Measurements from ENCODE around the gene BORCS6.

Gene BORCS6

DNA sequence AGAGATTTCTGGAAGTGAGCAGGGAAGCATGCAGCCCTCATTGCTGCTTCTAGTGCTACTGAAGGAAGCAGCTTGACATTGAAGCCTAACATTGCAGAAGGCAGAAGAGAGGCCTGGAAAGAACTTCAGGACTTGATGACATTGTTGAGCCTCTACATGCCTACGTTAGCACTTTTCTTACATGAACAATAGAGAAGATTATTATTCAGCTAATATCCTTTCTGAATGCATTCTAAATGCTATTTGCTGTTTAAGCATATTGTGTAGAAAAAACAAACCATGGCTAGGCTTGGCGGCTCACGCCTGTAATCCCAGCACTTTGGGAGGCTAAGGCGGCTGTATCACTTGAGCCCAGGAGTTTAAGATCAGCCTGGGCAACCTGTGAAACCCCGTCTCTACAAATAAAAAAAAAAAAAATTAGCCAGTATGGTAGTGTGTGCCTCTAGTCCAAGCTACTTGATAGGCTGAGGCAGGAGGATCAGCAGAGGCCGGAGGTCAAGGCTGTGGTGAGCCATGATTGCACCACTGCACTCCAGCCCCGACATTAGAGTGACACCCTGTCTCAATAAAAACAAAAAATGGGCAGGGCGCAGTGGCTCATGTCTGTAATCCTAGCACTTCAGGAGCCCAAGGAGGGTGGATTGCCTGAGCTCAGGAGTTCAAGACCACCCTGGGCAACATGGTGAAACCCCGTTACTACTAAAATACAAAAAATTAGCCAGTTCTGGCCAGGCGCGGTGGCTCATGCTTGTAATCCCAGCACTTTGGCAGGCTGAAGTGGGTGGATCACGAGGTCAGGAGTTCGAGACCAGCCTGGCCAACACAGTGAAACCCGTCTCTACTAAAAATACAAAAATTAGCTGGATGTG is 22.6 kb upstream of the BORCS6 start:
- no peak for DNase-seq (ENCODE audit: low read depth in 2 of 3, low spot score in 2 of 3)

DNA sequence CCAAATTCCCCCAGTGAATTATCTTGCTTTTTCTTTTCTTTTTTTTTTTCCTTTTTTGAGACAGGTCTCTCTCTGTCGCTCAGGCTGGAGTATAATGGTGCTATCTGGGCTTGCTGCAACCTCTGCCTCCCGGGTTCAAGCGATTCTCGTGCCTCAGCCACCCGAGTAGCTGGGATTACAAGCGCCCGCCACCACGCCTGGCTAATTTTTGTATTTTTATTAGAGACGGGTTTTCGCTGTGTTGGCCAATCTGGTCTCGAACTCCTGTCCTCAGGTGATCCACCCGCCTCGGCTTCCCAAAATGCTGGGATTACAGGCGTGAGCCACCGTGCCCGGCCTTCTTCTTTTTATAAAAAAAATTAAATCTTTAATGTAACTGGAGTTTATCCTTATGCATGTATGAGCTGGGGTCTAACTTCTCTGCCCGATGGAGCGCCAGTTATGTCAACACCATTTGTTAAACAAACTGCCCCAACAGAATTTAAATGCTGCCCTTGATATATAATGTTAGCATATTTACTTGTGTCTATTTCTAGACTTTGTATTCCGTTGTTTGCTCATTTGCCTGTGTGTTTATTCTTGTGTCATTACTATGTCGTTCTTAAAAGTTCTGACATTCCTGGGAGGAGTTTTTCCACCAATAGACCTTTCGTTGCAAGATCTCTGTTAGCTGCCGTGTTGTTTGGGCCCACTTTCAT is 20.9 kb upstream of the BORCS6 start:
- no peak for DNase-seq (ENCODE audit: low read depth in 2 of 3, low spot score in 2 of 3)

DNA sequence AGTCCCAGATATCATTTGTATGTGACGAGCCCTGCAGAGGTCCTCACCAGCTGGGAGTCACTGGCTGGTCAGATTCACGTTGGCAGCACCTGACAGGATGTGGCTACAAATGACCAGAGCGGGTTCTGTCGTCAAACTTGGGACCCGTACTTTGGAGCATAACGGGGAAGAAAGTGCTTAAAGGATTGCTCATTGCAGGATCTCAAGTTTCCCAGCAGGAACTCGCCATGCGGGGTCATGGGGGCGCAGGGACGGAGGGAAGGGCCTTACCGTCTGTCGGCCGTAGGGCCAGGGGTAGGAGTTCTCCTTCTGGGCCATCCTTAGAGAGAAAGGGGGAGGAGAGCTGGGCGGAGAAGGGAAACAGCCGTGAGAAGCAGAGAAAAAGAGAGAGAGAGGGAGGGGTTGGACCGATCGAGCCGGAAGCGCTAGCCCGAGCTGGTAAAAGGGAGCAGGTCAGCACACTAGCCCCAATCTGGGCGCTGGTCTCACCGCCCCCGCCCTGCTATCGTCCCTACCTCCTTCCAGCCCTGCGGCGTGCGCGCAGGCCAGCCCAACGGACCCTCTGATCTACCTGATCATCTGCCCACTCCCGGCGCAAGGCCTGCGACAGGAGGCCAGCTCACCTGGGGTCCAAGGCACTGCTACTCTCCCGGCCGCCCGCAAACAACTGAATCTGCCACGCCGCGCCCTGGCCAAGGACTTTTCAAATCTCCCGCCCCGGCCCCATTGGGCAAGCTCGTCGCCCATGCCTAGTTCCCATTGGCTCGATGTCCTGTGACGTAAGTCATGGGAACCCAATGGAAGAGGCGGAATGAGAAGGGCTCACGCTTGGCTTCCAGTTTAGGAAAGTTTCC is 20.2 kb upstream of the BORCS6 start, which contains the start of gene AURKB:
AURKB (minus strand) TSS at position 669 of the 854 bp plus-strand sequence; CDS start at position 318, 351 bp downstream.
- peak; percentile 76 to 83 (median 78) for DNase-seq (ENCODE audit: low read depth in 2 of 3, low spot score in 2 of 3)

DNA sequence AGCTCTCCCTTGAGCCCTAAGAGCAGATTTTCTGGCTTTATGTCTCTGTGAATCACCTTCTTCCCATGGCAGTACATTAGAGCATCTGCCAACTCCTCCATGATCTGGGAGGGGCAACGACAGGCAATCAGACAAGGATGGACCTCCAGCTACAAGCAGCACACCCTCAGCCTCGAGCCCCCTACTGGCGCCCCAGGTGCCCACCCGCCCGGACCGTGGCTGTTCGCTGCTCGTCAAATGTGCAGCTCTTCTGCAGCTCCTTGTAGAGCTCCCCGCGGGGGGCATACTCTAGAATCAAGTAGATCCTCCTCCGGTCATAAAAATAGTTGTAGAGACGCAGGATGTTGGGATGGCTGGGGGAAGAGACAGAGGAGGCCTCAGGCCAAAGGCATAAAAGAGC is 16.6 kb upstream of the BORCS6 start:
- DNase-seq (ENCODE audit: low read depth in 2 of 3, low spot score in 2 of 3) = no peak

DNA sequence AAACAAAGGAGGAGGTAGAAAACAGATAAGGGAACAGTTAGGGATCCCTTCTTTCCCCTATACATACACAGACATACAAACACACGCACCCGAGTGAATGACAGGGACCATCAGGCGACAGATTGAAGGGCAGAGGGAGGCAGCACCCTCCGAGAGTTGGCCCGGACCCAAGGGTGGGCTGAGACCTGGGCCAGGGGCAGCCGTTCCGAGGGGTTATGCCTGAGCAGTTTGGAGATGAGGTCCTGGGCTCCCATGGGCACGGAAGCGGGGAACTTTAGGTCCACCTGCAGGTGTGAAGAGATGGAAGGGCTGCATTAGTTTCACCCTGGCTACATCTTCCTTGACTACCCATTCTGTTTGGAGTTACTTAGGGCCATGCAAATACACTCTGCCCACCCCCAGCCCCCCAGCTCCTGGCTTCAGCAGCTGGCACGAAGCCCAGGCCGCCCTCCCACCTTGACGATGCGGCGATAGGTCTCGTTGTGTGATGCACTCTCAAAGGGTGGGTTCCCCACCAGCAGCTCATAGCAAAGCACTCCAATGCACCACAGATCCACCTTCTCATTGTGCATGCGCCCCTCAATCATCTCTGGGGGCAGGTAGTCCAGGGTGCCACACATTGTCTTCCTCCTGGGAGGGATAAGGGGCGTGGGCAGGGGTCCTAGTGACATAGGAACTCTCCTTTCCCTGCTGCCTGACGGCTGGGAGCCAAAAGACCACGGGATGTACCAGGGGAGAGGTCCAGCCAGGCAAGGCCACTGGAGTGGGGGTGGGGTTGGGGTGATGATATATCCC is 15.0 kb upstream of the BORCS6 start:
- no peak for DNase-seq (ENCODE audit: low read depth in 2 of 3, low spot score in 2 of 3)

DNA sequence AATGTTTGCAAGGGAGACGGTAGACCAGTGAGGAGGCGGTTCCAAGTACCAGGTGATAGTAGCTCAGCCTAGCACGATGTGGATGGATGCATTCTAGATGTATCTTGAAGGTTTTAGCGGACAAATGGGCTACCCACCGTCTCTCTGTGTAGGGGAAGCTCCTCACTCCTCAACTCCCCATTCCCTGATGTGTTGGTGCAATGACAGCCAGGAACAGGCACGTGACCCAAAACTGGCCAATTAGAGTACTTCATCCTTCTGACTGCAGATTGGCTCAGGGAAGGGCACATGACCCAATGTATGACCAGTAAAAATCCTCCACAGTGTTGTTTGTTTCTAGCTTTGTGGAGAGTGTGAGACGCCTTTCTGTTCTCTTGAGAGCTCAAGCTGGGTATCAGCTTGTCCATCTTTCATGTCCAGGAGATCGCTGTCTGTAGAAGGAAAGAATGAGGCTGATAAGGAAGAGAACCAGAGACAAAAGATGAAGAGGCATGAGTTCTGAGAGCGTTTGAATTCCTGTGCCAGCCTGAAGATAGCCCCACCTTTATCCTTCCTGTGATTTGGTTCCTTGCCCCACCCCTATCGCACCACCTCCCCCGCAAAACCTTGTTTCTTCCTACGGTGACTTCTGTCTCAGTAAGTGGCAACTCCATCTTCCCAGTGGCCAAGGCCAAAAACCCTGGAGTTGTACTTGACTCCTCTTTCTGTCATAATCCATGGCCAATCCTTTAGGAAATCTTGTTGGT is 2.3 kb upstream of the BORCS6 start:
- DNase-seq (ENCODE audit: low read depth in 2 of 3, low spot score in 2 of 3) = peak in 1 of 3 experiments; percentile 22

DNA sequence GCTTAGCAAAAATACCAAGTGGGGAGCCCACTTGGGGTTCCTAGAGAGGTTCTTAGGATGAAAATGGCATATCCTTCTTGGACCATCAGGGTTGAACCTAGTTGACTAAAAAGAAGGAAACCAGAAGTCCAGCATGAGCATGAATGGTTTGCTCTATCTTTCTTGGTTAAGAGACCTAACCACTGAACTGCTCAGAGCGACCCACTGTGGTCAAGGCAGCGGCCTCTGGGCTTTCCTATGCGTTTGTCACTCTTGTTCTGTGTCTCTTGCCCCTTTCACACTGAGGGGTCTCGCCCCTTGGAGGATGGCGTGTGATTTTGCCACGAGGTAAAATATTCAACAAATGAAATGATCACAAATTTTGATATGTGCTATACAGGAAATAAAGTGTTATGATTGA is 526 bp upstream of the BORCS6 start:
- DNase-seq (ENCODE audit: low read depth in 2 of 3, low spot score in 2 of 3) = no peak

DNA sequence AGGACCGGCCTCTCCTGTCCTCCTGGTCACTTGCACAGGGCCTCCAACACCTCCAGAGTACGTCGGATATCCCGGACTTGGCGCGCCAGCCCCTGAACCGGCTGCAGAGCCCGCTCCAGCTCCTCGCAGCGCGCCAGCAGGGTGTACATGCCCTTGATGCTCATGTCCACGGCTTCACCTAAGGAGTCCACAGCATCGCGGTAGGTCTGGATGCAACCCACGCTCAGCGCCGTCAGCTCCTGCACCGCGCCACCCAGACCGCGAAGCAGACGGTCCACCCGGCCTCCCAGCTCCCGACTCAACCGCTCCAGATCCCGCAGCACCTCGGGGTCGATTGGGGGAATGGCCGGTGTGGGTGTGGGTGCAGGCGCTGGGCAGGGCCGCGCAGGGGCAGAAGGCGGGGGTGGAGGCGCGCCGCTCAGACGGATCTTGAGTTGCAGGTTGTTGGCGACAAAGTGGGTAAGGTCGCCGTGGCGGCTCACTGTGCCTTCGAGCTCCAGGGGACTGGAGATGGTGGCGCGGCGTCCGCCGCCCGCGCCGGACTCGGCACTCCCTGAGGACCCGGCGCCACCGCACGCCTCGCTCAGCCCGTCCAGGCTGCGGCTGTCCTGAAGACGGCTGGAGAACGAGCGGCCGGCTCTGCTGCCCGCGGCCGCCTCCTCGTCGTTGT is 804 bp downstream of the BORCS6 start:
- no peak for DNase-seq (ENCODE audit: low read depth in 2 of 3, low spot score in 2 of 3)

DNA sequence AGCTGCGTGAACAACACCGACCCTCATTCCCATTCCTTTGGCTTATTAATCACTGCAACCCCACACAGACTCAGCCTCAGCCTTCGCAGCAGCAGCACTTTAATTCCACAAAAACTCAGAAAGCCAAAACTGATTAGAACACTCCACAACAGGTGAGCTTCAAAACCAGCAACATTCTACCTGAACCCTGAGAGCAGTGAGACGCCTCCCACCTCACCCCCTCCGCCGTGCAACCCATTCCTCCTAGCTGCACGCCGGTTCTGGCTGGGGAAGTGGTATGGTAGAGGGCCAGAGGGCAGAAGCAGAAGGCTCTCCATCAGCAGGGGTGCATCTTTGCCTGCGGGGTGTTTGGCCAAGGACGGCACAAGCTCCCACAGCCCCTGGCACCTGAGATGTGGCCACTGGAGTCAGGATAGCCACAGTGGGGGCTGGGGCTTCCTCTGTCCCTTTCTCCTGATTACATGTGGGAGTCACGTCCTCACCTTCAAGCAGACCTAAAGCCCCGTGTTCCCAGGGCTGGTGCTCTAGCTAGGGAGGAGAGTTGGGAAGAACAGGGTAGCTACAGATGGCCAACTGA is 1.6 kb downstream of the BORCS6 start:
- DNase-seq (ENCODE audit: low read depth in 2 of 3, low spot score in 2 of 3) = no peak

DNA sequence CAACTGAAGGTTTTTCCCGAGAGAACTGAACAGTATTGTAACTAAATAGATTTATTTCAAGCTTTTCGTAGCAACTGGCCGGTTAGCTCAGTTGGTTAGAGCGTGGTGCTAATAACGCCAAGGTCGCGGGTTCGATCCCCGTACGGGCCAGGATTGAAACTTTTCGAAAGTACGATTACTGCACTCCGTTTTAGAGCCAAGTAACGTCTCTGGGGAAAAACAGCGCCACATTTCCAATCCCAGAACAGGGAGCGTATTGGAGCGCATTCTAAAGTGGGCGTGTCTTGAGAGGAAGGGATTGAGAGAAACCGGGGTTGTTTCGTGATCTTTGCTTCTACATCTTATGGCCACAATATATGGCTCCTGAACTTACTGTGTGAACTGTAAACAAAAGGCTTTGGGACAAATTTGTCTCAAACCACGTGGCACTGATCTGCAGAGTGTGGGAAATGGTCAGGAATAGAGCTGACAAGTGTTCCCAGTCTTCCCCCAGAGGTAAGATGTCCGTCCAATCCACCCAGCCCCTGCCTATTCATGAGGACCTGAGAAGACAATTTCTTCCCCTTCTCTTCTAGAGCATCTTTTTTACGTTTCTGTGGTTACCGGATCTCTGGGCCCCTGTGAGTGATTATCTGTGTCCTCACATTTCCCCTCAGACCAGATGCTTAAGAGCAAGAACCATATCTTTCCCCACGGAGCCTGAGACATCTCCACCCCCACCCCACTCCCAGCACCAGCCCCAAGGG is 2.3 kb downstream of the BORCS6 start:
- peak; percentile 79 to 97 (median 96) for DNase-seq (ENCODE audit: low read depth in 2 of 3, low spot score in 2 of 3)

DNA sequence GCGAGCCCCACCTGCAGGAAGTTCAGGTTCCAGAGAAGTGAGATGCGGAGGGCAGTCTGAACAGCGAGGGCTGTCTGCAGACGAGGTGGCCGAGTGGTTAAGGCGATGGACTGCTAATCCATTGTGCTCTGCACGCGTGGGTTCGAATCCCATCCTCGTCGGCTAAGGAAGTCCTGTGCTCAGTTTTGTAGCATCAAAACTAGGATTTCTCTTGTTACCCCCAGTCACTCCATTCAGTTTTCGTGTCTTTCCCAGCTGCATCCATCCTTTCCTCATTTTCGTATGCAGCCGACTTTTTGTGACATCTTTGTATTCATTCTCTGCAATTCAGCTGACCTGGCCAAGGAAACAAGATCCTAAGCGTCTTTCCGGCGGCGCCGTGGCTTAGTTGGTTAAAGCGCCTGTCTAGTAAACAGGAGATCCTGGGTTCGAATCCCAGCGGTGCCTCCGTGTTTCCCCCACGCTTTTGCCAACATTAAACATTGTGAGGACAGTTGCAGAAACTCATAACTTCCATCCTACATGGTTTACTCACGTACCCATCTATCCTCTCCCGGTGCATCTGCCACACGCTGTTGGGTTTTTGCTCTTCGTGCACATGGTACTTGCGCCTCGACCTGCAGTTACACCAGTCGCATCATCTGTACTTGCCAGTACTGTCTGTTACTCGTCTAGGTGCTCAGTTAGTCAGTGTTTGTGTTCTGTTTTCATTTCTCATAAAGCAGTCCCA is 3.0 kb downstream of the BORCS6 start:
- peak; percentile 90 to 100 (median 100) for DNase-seq (ENCODE audit: low read depth in 2 of 3, low spot score in 2 of 3)

DNA sequence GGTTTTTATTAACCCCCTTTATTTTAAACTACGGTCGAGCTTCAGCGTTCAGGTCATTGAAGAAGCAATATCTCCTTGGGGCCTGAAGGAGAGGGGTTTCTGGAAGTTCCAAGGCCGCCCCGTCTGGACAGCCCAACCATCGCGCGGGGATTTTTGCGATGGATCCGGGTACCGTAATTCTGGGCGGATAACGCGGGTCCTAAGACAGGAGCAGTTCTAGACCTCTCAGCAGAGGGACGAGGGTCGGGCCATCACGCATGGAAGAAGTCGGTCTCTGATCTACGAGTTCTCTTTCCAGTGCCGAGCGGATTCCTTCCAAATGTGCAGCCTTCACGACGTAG is 3.6 kb downstream of the BORCS6 start:
- DNase-seq (ENCODE audit: low read depth in 2 of 3, low spot score in 2 of 3) = no peak

DNA sequence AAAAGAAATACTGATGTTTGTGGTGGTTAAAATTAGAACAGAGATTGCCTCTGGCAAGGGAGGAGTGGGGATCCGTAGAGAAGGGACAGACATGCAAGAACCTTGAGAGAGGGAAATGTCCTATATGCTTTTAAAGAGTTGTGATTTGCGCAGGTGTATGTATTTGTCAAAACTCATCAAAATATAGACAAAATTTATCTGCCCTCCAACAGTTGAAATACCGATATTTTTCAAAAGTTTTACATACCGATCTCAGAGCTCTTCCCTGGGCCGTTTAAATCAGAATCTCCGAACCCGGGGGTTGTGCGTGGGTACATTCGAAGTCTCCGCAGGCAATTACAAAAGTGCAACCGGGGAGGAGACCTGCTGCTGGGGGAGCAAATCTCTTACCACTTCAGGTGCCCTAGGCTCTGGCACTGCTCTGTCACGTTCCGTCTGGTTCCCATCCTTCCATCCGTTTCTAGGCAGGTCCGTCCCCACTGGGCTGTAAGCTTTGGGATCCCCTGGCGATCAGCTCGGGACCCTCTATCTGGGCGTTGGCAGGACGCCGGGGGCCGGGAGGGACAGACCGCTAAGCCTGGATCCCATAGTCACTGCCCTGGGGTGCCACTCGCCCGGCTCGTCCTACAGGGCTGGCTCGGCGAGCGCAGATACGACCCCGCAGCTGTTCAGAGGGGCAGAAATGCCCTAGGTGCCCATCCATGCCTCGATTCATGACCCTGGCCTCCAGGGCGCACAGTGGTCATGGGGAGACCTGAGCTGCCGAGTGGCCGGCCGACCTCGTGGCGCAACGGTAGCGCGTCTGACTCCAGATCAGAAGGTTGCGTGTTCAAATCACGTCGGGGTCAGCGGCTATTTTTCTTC is 4.2 kb downstream of the BORCS6 start:
- DNase-seq (ENCODE audit: low read depth in 2 of 3, low spot score in 2 of 3) = peak; percentile 86 to 100 (median 100)

DNA sequence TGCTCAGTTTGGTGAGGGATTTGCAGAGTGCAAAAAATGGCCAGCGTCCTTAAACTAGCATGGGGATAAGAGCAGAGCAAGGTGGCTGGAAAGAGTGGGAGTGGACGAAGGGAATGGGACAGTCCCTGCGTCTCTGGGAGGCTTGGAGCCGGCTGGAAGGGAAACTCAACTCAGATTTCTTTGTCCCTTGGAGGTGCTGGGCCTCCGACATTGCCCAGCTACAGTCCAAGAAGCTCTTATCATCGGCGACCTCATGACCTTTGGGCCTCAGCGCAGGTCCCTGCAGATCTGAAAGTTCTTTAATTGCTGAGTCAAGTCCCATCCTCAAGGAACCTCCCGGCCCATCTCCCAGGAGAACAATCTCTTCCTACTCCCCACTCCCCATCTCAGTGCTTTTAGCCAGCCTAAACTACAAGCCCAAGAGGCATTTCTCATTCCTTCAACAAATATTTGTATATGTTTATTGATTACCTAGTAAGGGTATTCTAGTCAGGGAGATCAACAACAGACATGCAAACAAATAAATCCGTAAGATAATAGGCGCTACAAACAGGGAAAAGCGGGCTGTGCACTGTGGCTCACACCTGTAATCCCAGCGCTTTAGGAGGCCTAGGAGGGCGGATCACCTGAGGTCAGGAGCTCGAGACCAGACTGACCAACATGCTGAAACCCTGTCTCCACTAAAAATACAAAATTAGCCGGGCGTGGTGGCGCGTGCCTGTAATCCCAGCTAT is 12.8 kb downstream of the BORCS6 start:
- no peak for DNase-seq (ENCODE audit: low read depth in 2 of 3, low spot score in 2 of 3)

DNA sequence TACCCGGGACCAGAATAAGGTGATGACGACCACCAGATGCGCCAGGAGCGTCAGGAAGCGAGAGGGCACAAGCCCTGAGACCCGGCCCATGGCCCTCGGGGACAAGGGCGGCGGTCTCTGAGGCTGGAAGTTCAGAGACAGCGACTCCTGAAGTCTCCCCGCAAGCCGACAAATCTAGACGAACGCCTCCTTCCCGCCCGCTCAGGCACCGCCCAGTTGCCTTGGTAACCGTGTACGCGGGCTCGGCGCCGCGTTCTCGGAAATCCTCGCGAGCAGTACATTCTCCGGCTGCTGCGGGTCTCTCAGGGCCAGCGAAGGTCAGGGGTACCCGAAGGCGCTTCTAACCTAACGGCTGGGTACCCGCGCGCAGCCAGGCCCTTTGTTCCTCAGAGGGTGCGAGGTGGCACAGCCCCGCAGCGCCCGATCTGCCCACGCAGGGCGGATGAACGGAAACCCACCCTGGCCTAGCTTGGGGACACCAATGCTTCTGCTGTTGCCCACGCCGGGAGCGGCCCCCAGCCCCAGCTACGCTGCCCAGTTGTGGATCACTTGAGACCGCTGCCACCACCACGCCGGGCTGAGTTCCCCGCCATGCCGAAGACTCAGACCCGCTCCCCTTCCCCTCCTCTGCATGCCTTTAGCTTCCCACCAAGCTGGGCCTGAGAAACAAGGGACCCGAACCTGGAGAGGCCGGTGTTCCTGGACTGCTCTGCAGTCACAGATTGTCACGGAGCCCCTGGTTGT is 13.6 kb downstream of the BORCS6 start, which contains the start of gene TMEM107:
TMEM107 (minus strand) TSS at position 184 of the 744 bp plus-strand sequence; CDS start at position 90, 94 bp downstream.
- DNase-seq (ENCODE audit: low read depth in 2 of 3, low spot score in 2 of 3) = peak in 2 of 3 experiments; percentile 69 to 75
